Uterus (tissue), 2 donors: Measurements from ENCODE around the gene NECTIN4.

ENCODE experiments used
- POLR2A ChIP-seq, 2 donors: fragments of 450-650 bp; IDR thresholded peaks; one replicate each; pipeline ENCODE4 v1.6.1; 2016; ENCODE audit warnings: antibody characterized with exemption in 2 of 2, mild to moderate bottlenecking in 1 of 2, moderate library complexity in 1 of 2
- TF ChIP-seq, protein P1 (sequence below), 4 experiments: fragments of 200-600 bp in 2 of 4; fragments of 450-650 bp in 2 of 4; sonication (generic) in 2 of 4; IDR thresholded peaks; one replicate each; pipeline ENCODE4 v1.5.1; 2016 to 2019; ENCODE audit warnings: antibody characterized with exemption in 4 of 4, mild to moderate bottlenecking in 2 of 4, moderate library complexity in 1 of 4

DNA sequence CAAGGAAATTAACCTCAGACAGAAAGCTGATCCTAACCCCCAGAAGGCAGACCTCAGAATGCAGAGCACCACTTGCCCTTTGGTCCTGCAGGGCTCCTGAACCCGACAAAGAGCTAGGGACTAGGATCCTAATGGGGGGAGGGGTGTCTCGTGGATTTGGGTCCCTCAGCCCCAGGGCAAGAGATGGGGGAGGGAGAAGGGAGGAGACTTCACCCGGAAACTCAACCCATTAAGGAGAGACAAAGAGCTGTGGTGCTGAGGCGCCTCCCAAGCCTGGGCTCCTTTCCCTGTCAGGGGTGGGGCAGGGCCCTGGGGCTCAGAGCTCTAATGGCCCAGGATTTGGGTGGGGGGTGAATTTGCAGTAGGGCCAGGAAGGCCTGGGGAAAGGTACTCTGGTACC is 2.9 kb downstream of the NECTIN4 start:
- TF ChIP-seq, protein P1, sequence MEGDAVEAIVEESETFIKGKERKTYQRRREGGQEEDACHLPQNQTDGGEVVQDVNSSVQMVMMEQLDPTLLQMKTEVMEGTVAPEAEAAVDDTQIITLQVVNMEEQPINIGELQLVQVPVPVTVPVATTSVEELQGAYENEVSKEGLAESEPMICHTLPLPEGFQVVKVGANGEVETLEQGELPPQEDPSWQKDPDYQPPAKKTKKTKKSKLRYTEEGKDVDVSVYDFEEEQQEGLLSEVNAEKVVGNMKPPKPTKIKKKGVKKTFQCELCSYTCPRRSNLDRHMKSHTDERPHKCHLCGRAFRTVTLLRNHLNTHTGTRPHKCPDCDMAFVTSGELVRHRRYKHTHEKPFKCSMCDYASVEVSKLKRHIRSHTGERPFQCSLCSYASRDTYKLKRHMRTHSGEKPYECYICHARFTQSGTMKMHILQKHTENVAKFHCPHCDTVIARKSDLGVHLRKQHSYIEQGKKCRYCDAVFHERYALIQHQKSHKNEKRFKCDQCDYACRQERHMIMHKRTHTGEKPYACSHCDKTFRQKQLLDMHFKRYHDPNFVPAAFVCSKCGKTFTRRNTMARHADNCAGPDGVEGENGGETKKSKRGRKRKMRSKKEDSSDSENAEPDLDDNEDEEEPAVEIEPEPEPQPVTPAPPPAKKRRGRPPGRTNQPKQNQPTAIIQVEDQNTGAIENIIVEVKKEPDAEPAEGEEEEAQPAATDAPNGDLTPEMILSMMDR (IDR thresholded peaks at IDR 0.05) = no peak
- no peak for TF ChIP-seq POLR2A (IDR thresholded peaks at IDR 0.05)
